HFF-Myc (cell line): ENCODE measurements around the gene CGB7.
A peak's percentile ranks its signal among the peaks of the same experiment; 100 is the strongest.

Experiments used
- DNase-seq: peaks from one replicate; pipeline ENCODE4 v3.0.0-alpha.2; 2011; ENCODE audit warnings: low read depth; ENCODE audit errors: extremely low read depth
- H3K4me3 ChIP-seq: replicated peaks from 2 replicates; pipeline ENCODE4 v1.5.1; 2011; ENCODE audit warnings: low read depth, mild to moderate bottlenecking, control low read depth, low read length
- CTCF ChIP-seq: IDR thresholded peaks from 2 replicates; pipeline ENCODE4 v1.5.1; 2012; ENCODE audit warnings: mild to moderate bottlenecking, low read depth, low read length, control low read depth; ENCODE audit errors: missing control alignments

The CGB7 gene

GRCh38 chr19:49057636-49058234, at the start of gene CGB7:
Gene CGB7, minus strand, starts transcription at chr19:49057749. Its CDS starts 2,374 bp downstream, at chr19:49055375.
- peak within 1 kb of the TSS; percentile 42 for H3K4me3 ChIP-seq

GRCh38 chr19:49106648-49107135, 49.1 kb upstream of the CGB7 start:
- TF ChIP-seq CTCF, result peak; percentile 86
- no peak overlapping the region for H3K4me3 ChIP-seq
- DNase-seq, result no peak

More at GRCh38 chr19:49057636-49058234, at the start of gene CGB7:
- DNase-seq, result no peak
- no peak for TF ChIP-seq CTCF

GRCh38 chr19:49104229-49104864, 46.8 kb upstream of the CGB7 start:
- H3K4me3 ChIP-seq, result no peak overlapping the region
- DNase-seq, result no peak
- no peak for TF ChIP-seq CTCF

- H3K4me3 ChIP-seq, result no peak overlapping the region
- no peak for TF ChIP-seq CTCF
- no peak for DNase-seq
Observed at GRCh38 chr19:49103331-49104085, 46.0 kb upstream of the CGB7 start.

GRCh38 chr19:49102303-49102702, 44.8 kb upstream of the CGB7 start:
- TF ChIP-seq CTCF, result no peak
- no peak overlapping the region for H3K4me3 ChIP-seq
- no peak for DNase-seq

GRCh38 chr19:49101160-49101559, 43.6 kb upstream of the CGB7 start:
- H3K4me3 ChIP-seq, result no peak overlapping the region
- TF ChIP-seq CTCF, result no peak
- DNase-seq, result no peak
